SK-N-SH (cell line): Measurements from ENCODE around the gene ZNRF1. TPM values are rescaled to one million over a fixed set of nuclear protein-coding genes. Genes with fewer than 3 reads are reported as not detected.

Source experiments
- CTCF ChIA-PET: fragments of 300-600, 350-600 bp; formaldehyde crosslinking; extraction: SDS; loops from one replicate; lab custom pipeline; 2021; lab: Yijun Ruan, JAX
- POLR2A ChIA-PET: fragments of 350-600 bp; sonication (Branson Sonifier 250); formaldehyde crosslinking; extraction: SDS; loops from one replicate; lab custom pipeline; 2020; ENCODE audit warnings: antibody characterized with exemption, inconsistent platforms; lab: Yijun Ruan, JAX
- DNase-seq: peaks from one replicate; pipeline ENCODE4 v3.0.0; 2012
- H2AFZ ChIP-seq: fragments of 200-600 bp; sonication (generic); 2 replicates; pipeline ENCODE4 v1.8.1; 2016; ENCODE audit warnings: antibody characterized with exemption, mild to moderate bottlenecking, low read depth
- H3F3A ChIP-seq: fragments of 200-600 bp; sonication (generic); replicated peaks from 2 replicates; pipeline ENCODE3; 2016; ENCODE audit warnings: antibody characterized with exemption, mild to moderate bottlenecking; ENCODE audit not compliant: insufficient read depth
- H3K27ac ChIP-seq, 2 experiments: fragments of 200-500 bp in 1 of 2; fragments of 200-600 bp in 1 of 2; sonication (Bioruptor generic) in 1 of 2; sonication (generic), shearing (Covaris generic) in 1 of 2; 2 replicates each; pipeline versions ENCODE4 v1.5.1 to v1.6.1; 2014 to 2016; ENCODE audit warnings: low read depth in 2 of 2, inconsistent platforms in 1 of 2, low read length in 1 of 2, mild to moderate bottlenecking in 1 of 2, mixed read lengths in 1 of 2
- H3K27me3 ChIP-seq: fragments of 200-600 bp; sonication (generic), shearing (Covaris generic); 2 replicates; pipeline ENCODE4 v1.6.1; 2016; ENCODE audit warnings: mixed run types; ENCODE audit not compliant: insufficient read depth
- H3K36me3 ChIP-seq, 2 experiments: fragments of 200-500 bp in 1 of 2; fragments of 200-600 bp in 1 of 2; sonication (Bioruptor generic) in 1 of 2; sonication (generic) in 1 of 2; replicated peaks in 1 of 2; 2 replicates each; pipeline versions ENCODE3 to v1.5.1; 2014 to 2016; ENCODE audit warnings: low read length in 1 of 2, mild to moderate bottlenecking in 1 of 2; ENCODE audit not compliant: insufficient read depth in 2 of 2, control insufficient read depth in 1 of 2
- H3K4me1 ChIP-seq, 2 experiments: fragments of 200-500 bp in 1 of 2; fragments of 200-600 bp in 1 of 2; sonication (Bioruptor generic) in 1 of 2; sonication (generic), shearing (Covaris generic) in 1 of 2; 2 replicates each; pipeline versions ENCODE4 v1.5.1 to v1.6.1; 2014 to 2016; ENCODE audit warnings: low read depth in 1 of 2, low read length in 1 of 2, mixed run types in 1 of 2; ENCODE audit not compliant: insufficient read depth in 2 of 2, control insufficient read depth in 1 of 2
- H3K4me2 ChIP-seq: fragments of 200-600 bp; sonication (generic), shearing (Covaris generic); 2 replicates; pipeline ENCODE4 v1.6.1; 2017; ENCODE audit warnings: mixed run types
- H3K4me3 ChIP-seq, 2 experiments: fragments of 200-500 bp in 1 of 2; fragments of 200-600 bp in 1 of 2; sonication (Bioruptor generic) in 1 of 2; sonication (generic), shearing (Covaris generic) in 1 of 2; 2 replicates each; pipeline versions ENCODE4 v1.5.1 to v1.8.1; 2014 to 2016; ENCODE audit warnings: low read depth in 2 of 2, inconsistent platforms in 1 of 2, low read length in 1 of 2, mild to moderate bottlenecking in 1 of 2, mixed read lengths in 1 of 2, moderate library complexity in 1 of 2
- H3K79me2 ChIP-seq: fragments of 200-600 bp; sonication (generic); 2 replicates; pipeline ENCODE4 v1.8.1; 2017; ENCODE audit warnings: mild to moderate bottlenecking; ENCODE audit not compliant: insufficient read depth
- H3K9ac ChIP-seq: fragments of 200-600 bp; sonication (generic); 2 replicates; pipeline ENCODE4 v1.6.1; 2017; ENCODE audit warnings: mixed run types
- H3K9me2 ChIP-seq: fragments of 200-600 bp; sonication (generic); 2 replicates; pipeline ENCODE4 v1.6.1; 2017; ENCODE audit warnings: mixed run types
- H3K9me3 ChIP-seq: fragments of 200-600 bp; sonication (generic); 2 replicates; pipeline ENCODE4 v1.6.1; 2017; ENCODE audit warnings: mixed run types, mild to moderate bottlenecking, moderate library complexity
- H4K20me1 ChIP-seq: fragments of 200-600 bp; sonication (generic); 2 replicates; pipeline ENCODE4 v1.6.1; 2017; ENCODE audit warnings: mild to moderate bottlenecking, mixed run types; ENCODE audit not compliant: insufficient read depth
- CHD2 ChIP-seq: fragments of 150-350 bp; IDR thresholded peaks from 2 replicates; pipeline ENCODE4 v1.6.1; 2018; ENCODE audit warnings: low read length; ENCODE audit not compliant: partially characterized antibody
- CTCF ChIP-seq: fragments of 200-600 bp; sonication (generic); IDR thresholded peaks from 2 replicates; pipeline ENCODE4 v1.6.1; 2017; ENCODE audit warnings: antibody characterized with exemption, mild to moderate bottlenecking, moderate library complexity
- ELF1 ChIP-seq: IDR thresholded peaks from 2 replicates; pipeline ENCODE4 v1.4.0; 2012
- EP300 ChIP-seq, 2 experiments: IDR thresholded peaks; 2 replicates each; pipeline versions ENCODE4 v1.4.0 to v1.6.1; 2012; ENCODE audit warnings: borderline replicate concordance in 1 of 2, low read depth in 1 of 2, low read length in 1 of 2
- EZH2phosphoT487 ChIP-seq: fragments of 200-600 bp; sonication (generic); IDR thresholded peaks from 2 replicates; pipeline ENCODE4 v1.6.1; 2017; ENCODE audit warnings: low read depth, mixed run types, mild to moderate bottlenecking, antibody characterized with exemption, moderate library complexity, borderline replicate concordance
- FOXJ3 ChIP-seq: sonication (generic); formaldehyde crosslinking; IDR thresholded peaks from 2 replicates; pipeline ENCODE4 v1.5.1; 2020; ENCODE audit warnings: mild to moderate bottlenecking, missing genetic modification reagents
- FOXM1 ChIP-seq: IDR thresholded peaks from 2 replicates; pipeline ENCODE4 v1.4.0; 2012; ENCODE audit warnings: low read depth, mild to moderate bottlenecking
- GABPA ChIP-seq: IDR thresholded peaks from 2 replicates; pipeline ENCODE4 v1.4.0; 2012; ENCODE audit warnings: low read depth, mild to moderate bottlenecking
- GATA2 ChIP-seq: sonication (generic); formaldehyde crosslinking; IDR thresholded peaks from 2 replicates; pipeline ENCODE4 v1.5.0; 2020; ENCODE audit warnings: mild to moderate bottlenecking, missing genetic modification reagents
- IRF3 ChIP-seq: fragments of 150-350 bp; IDR thresholded peaks from 2 replicates; pipeline ENCODE4 v1.6.1; 2016; ENCODE audit warnings: mild to moderate bottlenecking, low read depth, low read length
- JUND ChIP-seq: IDR thresholded peaks from 2 replicates; pipeline ENCODE4 v1.4.0; 2012
- NRF1 ChIP-seq: IDR thresholded peaks from 2 replicates; pipeline ENCODE4 v1.6.1; 2012; ENCODE audit warnings: low read depth, mild to moderate bottlenecking, low read length
- RCOR1 ChIP-seq: fragments of 150-350 bp; IDR thresholded peaks from 2 replicates; pipeline ENCODE4 v1.6.1; 2017; ENCODE audit warnings: antibody characterized with exemption, low read length
- RXRA ChIP-seq: IDR thresholded peaks from 2 replicates; pipeline ENCODE4 v1.4.0; 2012; ENCODE audit warnings: low read depth, mild to moderate bottlenecking, borderline replicate concordance
- SIN3A ChIP-seq: IDR thresholded peaks from 2 replicates; pipeline ENCODE4 v1.6.1; 2012; ENCODE audit warnings: low read depth, mild to moderate bottlenecking, low read length, moderate library complexity, borderline replicate concordance
- SMC3 ChIP-seq: IDR thresholded peaks from 2 replicates; pipeline ENCODE4 v1.6.1; 2012; ENCODE audit warnings: low read depth, low read length, improper control_type of control experiment
- TAF1 ChIP-seq: IDR thresholded peaks from 2 replicates; pipeline ENCODE4 v1.6.1; 2012; ENCODE audit warnings: low read depth, mild to moderate bottlenecking, low read length, moderate library complexity, borderline replicate concordance
- USF1 ChIP-seq: IDR thresholded peaks from 2 replicates; pipeline ENCODE4 v1.4.0; 2012; ENCODE audit warnings: low read depth, borderline replicate concordance
- USF2 ChIP-seq: fragments of 150-350 bp; IDR thresholded peaks from 2 replicates; pipeline ENCODE4 v1.6.1; 2017; ENCODE audit warnings: antibody characterized with exemption, low read length, low read depth, borderline replicate concordance
- ZBTB33 ChIP-seq: IDR thresholded peaks from 2 replicates; pipeline ENCODE4 v1.4.0; 2012; ENCODE audit warnings: low read depth, borderline replicate concordance
- WGBS: methylation state at CpG from one replicate; pipeline ENCODE4 v1.1.6; 2017; ENCODE audit warnings: low lambda C conversion rate; 5-methylcytosine and 5-hydroxymethylcytosine counted together
- polyA plus RNA-seq, 3 experiments: library from polyadenylated mRNA; depleted of rRNA; stranded (reverse); fragments of >200 nt; gene quantifications; 2 replicates each; pipeline ENCODE4 v1.2.3, GENCODE V29; 2012

Gene ZNRF1
- polyA plus RNA-seq, 1 of the 3 experiments (the other 2 are of a cell fraction), result 23.7 TPM

- WGBS, result 87% methylated on average over 8 of the region's 8 CpGs
- H3K9me2 ChIP-seq, result no peaks in the 10 kb centered on the region
- peaks cover 4% of the 10 kb centered on the region; the same call in 1 of the 2 replicates for H3K9me3 ChIP-seq
- TF ChIP-seq RCOR1 (no peak), FOXJ3 (CRISPR knock-in tag) (no peak), GATA2 (no peak), EP300 (IDR thresholded peaks at IDR 0.05; ENCODE audit: borderline replicate concordance in 1 of 2, low read depth in 1 of 2, low read length in 1 of 2) (no peak), IRF3 (no peak), ELF1 (no peak), SMC3 (no peak), CTCF (no peak), JUND (no peak), GABPA (no peak)
- peaks cover 100% of the 10 kb centered on the region for H3K79me2 ChIP-seq
- no peak overlapping the region for H3K9ac ChIP-seq
- peaks cover 5% of the 10 kb centered on the region for H4K20me1 ChIP-seq
- POLR2A ChIA-PET, result no interaction called here
- H3K4me1 ChIP-seq, result peaks cover 0 to 4% of the 10 kb centered on the region in 2 experiments; a peak in 1 of 4 replicates
- H3K4me2 ChIP-seq, result no peak overlapping the region
- no peaks in the 10 kb centered on the region for H3K27me3 ChIP-seq
- no peak overlapping the region for H3K4me3 ChIP-seq
- no peaks in the 10 kb centered on the region for H3F3A ChIP-seq
- H2AFZ ChIP-seq, result no peak overlapping the region
- peaks cover 0 to 12% of the 10 kb centered on the region in 2 experiments for H3K36me3 ChIP-seq
- CTCF ChIA-PET, result no interaction called here
- no peak overlapping the region for H3K27ac ChIP-seq
- DNase-seq, result no peak
Observed at GRCh38 chr16:75019007-75019406, 20.2 kb downstream of the ZNRF1 start.

GRCh38 chr16:75019586-75019985, 20.8 kb downstream of the ZNRF1 start:
- Histone ChIP-seq H3K27me3 (no peaks in the 10 kb centered on the region), H3K27ac (no peak overlapping the region), H3K4me3 (no peak overlapping the region), H3K9me2 (no peaks in the 10 kb centered on the region), H3F3A (peaks cover 5% of the 10 kb centered on the region), H3K36me3 (peaks cover 0 to 12% of the 10 kb centered on the region in 2 experiments), H3K9me3 (peaks cover 4% of the 10 kb centered on the region; the same call in 1 of the 2 replicates), H3K79me2 (peaks cover 100% of the 10 kb centered on the region), H4K20me1 (peaks cover 5% of the 10 kb centered on the region), H3K4me2 (no peak overlapping the region), H2AFZ (no peak overlapping the region), H3K9ac (no peak overlapping the region), H3K4me1 (peaks cover 0 to 8% of the 10 kb centered on the region in 2 experiments; a peak in 1 of 4 replicates)
- CTCF ChIA-PET, result no interaction called here
- TF ChIP-seq TAF1 (no peak), GATA2 (no peak), EZH2phosphoT487 (no peak), EP300 (IDR thresholded peaks at IDR 0.05; ENCODE audit: borderline replicate concordance in 1 of 2, low read depth in 1 of 2, low read length in 1 of 2) (no peak), CHD2 (no peak), SIN3A (no peak), RXRA (no peak), USF2 (no peak), FOXM1 (no peak), USF1 (no peak), NRF1 (no peak), IRF3 (no peak), ELF1 (no peak), ZBTB33 (no peak), SMC3 (no peak)
- no peak for DNase-seq
- 93% methylated on average over 7 of the region's 7 CpGs for WGBS
- POLR2A ChIA-PET, result no interaction called here
